Keratinocyte (primary cell): ENCODE measurements around the gene HRH3. TPM values are rescaled to one million over a fixed set of nuclear protein-coding genes. Genes with fewer than 3 reads are reported as not detected.

Experiments
- DNase-seq: peaks from one replicate; pipeline ENCODE4 v3.0.0-alpha.2; 2011; ENCODE audit warnings: low read depth, missing footprints, low spot score
- FAIRE-seq: peaks from 2 replicates; lab custom pipeline; 2011; peaks lifted over from hg19 to GRCh38; lab: Jason Lieb, UNC
- H2AFZ ChIP-seq: 2 replicates; pipeline ENCODE4 v1.6.0; 2012; ENCODE audit warnings: low read length, control low read depth, inconsistent platforms; ENCODE audit not compliant: control insufficient read depth
- H3K27ac ChIP-seq: 2 replicates; pipeline ENCODE4 v1.5.1; 2011; ENCODE audit warnings: low read length; ENCODE audit not compliant: control insufficient read depth, insufficient read depth
- H3K27me3 ChIP-seq: 3 replicates; pipeline ENCODE4 v1.6.0; 2011; ENCODE audit warnings: low read length; ENCODE audit not compliant: control insufficient read depth, insufficient read depth; ENCODE audit errors: extremely low read depth
- H3K36me3 ChIP-seq, 2 experiments: 2 replicates in 1 of 2; 3 replicates in 1 of 2; pipeline ENCODE4 v1.5.1; 2011; ENCODE audit warnings: low read length in 2 of 2, mild to moderate bottlenecking in 1 of 2; ENCODE audit not compliant: control insufficient read depth in 2 of 2, insufficient read depth in 2 of 2; ENCODE audit errors: extremely low read depth in 1 of 2
- H3K4me1 ChIP-seq: 3 replicates; pipeline ENCODE4 v1.5.1; 2011; ENCODE audit warnings: low read length; ENCODE audit not compliant: control insufficient read depth, insufficient read depth; ENCODE audit errors: extremely low read depth
- H3K4me2 ChIP-seq: 3 replicates; pipeline ENCODE4 v1.6.0; 2011; ENCODE audit warnings: low read depth, low read length; ENCODE audit not compliant: control insufficient read depth, insufficient read depth; ENCODE audit errors: extremely low read depth
- H3K4me3 ChIP-seq, 3 experiments: fragments of 200-600 bp in 1 of 3; sonication (generic) in 1 of 3; 2 replicates in 2 of 3; 3 replicates in 1 of 3; pipeline ENCODE4 v1.5.1; 2011 to 2016; ENCODE audit warnings: low read length in 3 of 3, mild to moderate bottlenecking in 3 of 3, control low read depth in 2 of 3, inconsistent platforms in 1 of 3, low read depth in 1 of 3, mixed read lengths in 1 of 3, mixed run types in 1 of 3, moderate library complexity in 1 of 3; ENCODE audit not compliant: control insufficient read depth in 2 of 3, insufficient read depth in 2 of 3; ENCODE audit errors: extremely low read depth in 1 of 3
- H3K79me2 ChIP-seq: 2 replicates; pipeline ENCODE4 v1.6.0; 2012; ENCODE audit warnings: low read length; ENCODE audit not compliant: control insufficient read depth, insufficient read depth
- H3K9ac ChIP-seq: 3 replicates; pipeline ENCODE4 v1.6.0; 2011; ENCODE audit warnings: low read length; ENCODE audit not compliant: control insufficient read depth, insufficient read depth; ENCODE audit errors: extremely low read depth
- H3K9me1 ChIP-seq: 3 replicates; pipeline ENCODE4 v1.6.0; 2011; ENCODE audit warnings: low read length; ENCODE audit not compliant: control insufficient read depth, insufficient read depth; ENCODE audit errors: extremely low read depth
- H3K9me3 ChIP-seq: 2 replicates; pipeline ENCODE4 v1.5.1; 2012; ENCODE audit warnings: low read depth, low read length; ENCODE audit not compliant: control insufficient read depth
- H4K20me1 ChIP-seq: 3 replicates; pipeline ENCODE4 v1.6.0; 2011; ENCODE audit warnings: low read length; ENCODE audit not compliant: control insufficient read depth, insufficient read depth; ENCODE audit errors: extremely low read depth
- CTCF ChIP-seq, 3 experiments: IDR thresholded peaks in 1 of 3; conservative IDR thresholded peaks in 1 of 3; optimal IDR thresholded peaks in 1 of 3; 2 replicates in 2 of 3; 3 replicates in 1 of 3; pipeline versions ENCODE3 to v1.5.1; 2011; ENCODE audit warnings: low read length in 3 of 3, mild to moderate bottlenecking in 3 of 3, moderate library complexity in 2 of 3, control low read depth in 1 of 3, inconsistent platforms in 1 of 3; ENCODE audit not compliant: insufficient read depth in 2 of 3; ENCODE audit errors: extremely low read depth in 1 of 3
- EZH2 ChIP-seq: IDR thresholded peaks from one replicate; pipeline ENCODE4 v1.6.1; 2012; ENCODE audit warnings: inconsistent platforms, mild to moderate bottlenecking, low read length, moderate library complexity
- dilution Hi-C: fragments of 300-500 bp; cut with MboI; formaldehyde crosslinking; loops from one replicate; pipeline ENCODE4 v1.7.0; 2020; ENCODE audit warnings: low sequenced_read_pairs; ENCODE audit not compliant: extremely low pct_ligation_motif_present
- polyA plus RNA-seq, 5 experiments: library from polyadenylated mRNA; depleted of rRNA in 3 of 5; stranded (reverse) in 3 of 5; stranded (forward) in 1 of 5; unstranded in 1 of 5; fragments of >200 nt; gene quantifications; 1 replicate in 1 of 5; 2 replicates in 3 of 5; 3 replicates in 1 of 5; pipeline versions ENCODE4 v1.2.1 to v1.2.3, GENCODE V29; 2011 to 2012; ENCODE audit warnings: missing spikeins in 2 of 5, low read depth in 1 of 5, low replicate concordance in 1 of 5

HRH3 gene
- polyA plus RNA-seq, 1 donor (not counting 4 experiments of a cell fraction or from before 2014, with no cell fraction given): not detected

DNA sequence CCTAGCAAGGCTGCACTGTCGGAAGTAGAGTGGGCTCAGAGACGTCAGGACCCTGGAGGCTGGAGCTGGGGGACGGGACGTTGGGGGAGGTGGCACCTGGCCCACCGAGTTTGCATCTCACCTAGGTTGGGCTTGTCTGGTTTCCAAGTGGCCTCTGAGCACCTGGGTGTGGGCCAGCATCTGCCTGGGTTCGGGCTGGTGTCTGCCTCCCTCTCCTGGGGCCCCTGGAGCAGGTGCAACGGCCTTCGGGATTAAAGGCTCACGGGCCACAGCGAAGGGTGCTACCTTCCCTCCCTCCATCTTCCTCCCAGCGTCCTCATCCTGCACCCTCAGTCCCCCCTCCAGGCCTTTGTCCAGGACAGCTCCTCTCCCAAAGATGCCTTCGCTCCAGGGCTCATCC, 6.0 kb downstream of the HRH3 start:
- dilution Hi-C loops: no loop called here
- TF ChIP-seq CTCF (optimal IDR thresholded peaks at IDR 0.05 in 1 of 3, IDR thresholded peaks at IDR 0.05 in 1 of 3, conservative IDR thresholded peaks at IDR 0.05 in 1 of 3; ENCODE audit: extremely low read depth in 1 of 3, insufficient read depth in 2 of 3, low read length in 3 of 3) (no peak), EZH2 (no peak)

DNA sequence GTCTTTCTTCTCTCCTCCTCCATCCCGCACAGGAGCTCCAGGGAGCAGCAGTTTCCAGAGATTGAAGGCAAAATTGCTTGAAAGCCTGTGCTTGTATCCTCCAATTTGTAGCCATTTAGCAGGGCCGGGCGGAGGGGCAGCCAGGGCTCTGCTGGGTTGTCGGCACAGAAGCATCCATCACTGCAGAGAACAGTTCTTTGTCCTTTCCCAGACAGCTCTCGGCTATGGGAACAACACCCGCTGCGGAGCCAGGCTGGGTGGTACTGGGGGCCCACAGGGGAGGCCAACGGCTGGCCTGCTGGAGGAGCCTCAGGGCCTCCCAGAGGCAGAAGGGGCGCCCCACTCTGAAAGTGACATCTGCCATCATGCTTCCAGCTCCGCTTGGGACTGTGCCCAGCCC, 7.8 kb downstream of the HRH3 start:
- TF ChIP-seq EZH2 (no peak), CTCF (optimal IDR thresholded peaks at IDR 0.05 in 1 of 3, IDR thresholded peaks at IDR 0.05 in 1 of 3, conservative IDR thresholded peaks at IDR 0.05 in 1 of 3; ENCODE audit: extremely low read depth in 1 of 3, insufficient read depth in 2 of 3, low read length in 3 of 3) (no peak)
- Histone ChIP-seq H3K4me2 (no peak overlapping the region), H4K20me1 (peaks cover 12% of the 10 kb centered on the region), H3K36me3 (no peaks in the 10 kb centered on the region), H3K9ac (no peak overlapping the region), H3K79me2 (no peaks in the 10 kb centered on the region), H3K4me3 (no peak overlapping the region), H3K9me3 (no peaks in the 10 kb centered on the region), H3K27ac (no peak overlapping the region), H3K4me1 (peaks cover 9% of the 10 kb centered on the region), H3K27me3 (peaks cover 56% of the 10 kb centered on the region), H2AFZ (no peak overlapping the region), H3K9me1 (no peaks in the 10 kb centered on the region)
- FAIRE-seq (no peak), DNase-seq (no peak)
- dilution Hi-C loops: no loop called here

More for the DNA sequence above, 6.0 kb downstream of the HRH3 start:
- H3K27ac ChIP-seq: no peak overlapping the region
- no peaks in the 10 kb centered on the region for H3K9me1 ChIP-seq
- H3K4me3 ChIP-seq: no peak overlapping the region
- no peak overlapping the region for H3K9ac ChIP-seq
- no peaks in the 10 kb centered on the region for H3K79me2 ChIP-seq
- H2AFZ ChIP-seq: no peak overlapping the region
- no peaks in the 10 kb centered on the region for H3K9me3 ChIP-seq
- H3K4me1 ChIP-seq: peaks cover 3% of the 10 kb centered on the region
- DNase-seq (no peak), FAIRE-seq (no peak)
- peaks cover 74% of the 10 kb centered on the region for H3K27me3 ChIP-seq
- H3K4me2 ChIP-seq: no peak overlapping the region
- H4K20me1 ChIP-seq: peaks cover 9% of the 10 kb centered on the region
- no peaks in the 10 kb centered on the region for H3K36me3 ChIP-seq
